Immature natural killer cell (primary cell): ENCODE data around the gene VPS41. TPM values are rescaled to one million over a fixed set of nuclear protein-coding genes. Genes with fewer than 3 reads are reported as not detected.

Experiments
- DNase-seq, 3 donors: peaks; one replicate each; pipeline ENCODE4 v3.0.0; 2022; ENCODE audit warnings: mixed read lengths in 1 of 3
- H3K27ac Mint-ChIP-seq, 6 donors: one replicate each; pipeline ENCODE4 v1.8.0; 2020; ENCODE audit warnings: mixed read lengths in 6 of 6, mild to moderate bottlenecking in 5 of 6, inconsistent platforms in 4 of 6, moderate library complexity in 3 of 6
- H3K27me3 Mint-ChIP-seq, 3 donors: one replicate each; pipeline ENCODE4 v1.8.0; 2020 to 2021; ENCODE audit warnings: low read depth in 3 of 3, mild to moderate bottlenecking in 3 of 3, mixed read lengths in 3 of 3, moderate library complexity in 3 of 3, inconsistent platforms in 1 of 3
- H3K36me3 Mint-ChIP-seq, 3 donors: one replicate each; pipeline ENCODE4 v1.8.0; 2020; ENCODE audit warnings: mixed read lengths in 3 of 3, inconsistent platforms in 2 of 3, mild to moderate bottlenecking in 2 of 3
- H3K4me1 Mint-ChIP-seq, 2 donors: one replicate each; pipeline ENCODE4 v1.8.0; 2020; ENCODE audit warnings: inconsistent platforms in 2 of 2, mild to moderate bottlenecking in 2 of 2, mixed read lengths in 2 of 2, moderate library complexity in 1 of 2
- H3K4me3 Mint-ChIP-seq, 5 donors: one replicate each; pipeline ENCODE4 v1.8.0; 2020; ENCODE audit warnings: mild to moderate bottlenecking in 5 of 5, mixed read lengths in 5 of 5, inconsistent platforms in 3 of 5, moderate library complexity in 3 of 5
- H3K9me3 Mint-ChIP-seq, 6 donors: one replicate each; pipeline ENCODE4 v1.8.0; 2020; ENCODE audit warnings: mild to moderate bottlenecking in 6 of 6, mixed read lengths in 6 of 6, inconsistent platforms in 4 of 6, moderate library complexity in 3 of 6
- polyA plus RNA-seq, 3 donors: library from polyadenylated mRNA; unstranded; fragments of 300-500 nt; fragmentation: Illumina TruSeq; gene quantifications; one replicate each; pipeline ENCODE4 v1.2.3, GENCODE V29; 2021

Gene VPS41
- polyA plus RNA-seq, 3 donors from 2014 or later = 52.2 to 86.2 (median 72.6) TPM

- peaks cover 0 to 4% (median 0%) of the 10 kb centered on the region in 3 donors for H3K36me3 Mint-ChIP-seq
- H3K4me3 Mint-ChIP-seq = no peak overlapping the region
- H3K9me3 Mint-ChIP-seq = no peaks in the 10 kb centered on the region
- no peak for DNase-seq
- H3K4me1 Mint-ChIP-seq = peaks cover 16 to 30% of the 10 kb centered on the region in 2 donors
- H3K27ac Mint-ChIP-seq = no peak overlapping the region
- peaks cover 0 to 1% (median 0%) of the 10 kb centered on the region in 3 donors for H3K27me3 Mint-ChIP-seq
These were observed 74.6 kb downstream of the VPS41 start for GRCh38 chr7:38834357-38834756.

- H3K4me1 Mint-ChIP-seq = peaks cover 16 to 24% of the 10 kb centered on the region in 2 donors
- no peaks in the 10 kb centered on the region for H3K9me3 Mint-ChIP-seq
- peaks cover 0 to 4% (median 0%) of the 10 kb centered on the region in 3 donors for H3K36me3 Mint-ChIP-seq
- H3K27ac Mint-ChIP-seq = no peak overlapping the region
- peaks cover 0 to 1% (median 0%) of the 10 kb centered on the region in 3 donors for H3K27me3 Mint-ChIP-seq
- no peak overlapping the region for H3K4me3 Mint-ChIP-seq
- DNase-seq = no peak
These were observed 75.7 kb downstream of the VPS41 start for GRCh38 chr7:38833329-38833728.

- no peaks in the 10 kb centered on the region for H3K9me3 Mint-ChIP-seq
- H3K4me3 Mint-ChIP-seq = no peak overlapping the region
- DNase-seq = no peak
- peak overlapping the region in 1 of 6 donors; percentile 50 for H3K27ac Mint-ChIP-seq
- H3K4me1 Mint-ChIP-seq = peaks cover 19 to 25% of the 10 kb centered on the region in 2 donors
- H3K27me3 Mint-ChIP-seq = peaks cover 0 to 1% (median 0%) of the 10 kb centered on the region in 3 donors
- H3K36me3 Mint-ChIP-seq = peaks cover 0 to 4% (median 0%) of the 10 kb centered on the region in 3 donors
These were observed 77.6 kb downstream of the VPS41 start for GRCh38 chr7:38831259-38831996.

- Mint-ChIP-seq H3K27ac (peak overlapping the region in 2 of 6 donors; percentile 11 to 16), H3K27me3 (peaks cover 0 to 1% (median 0%) of the 10 kb centered on the region in 3 donors), H3K36me3 (peaks cover 0 to 4% (median 0%) of the 10 kb centered on the region in 3 donors), H3K9me3 (no peaks in the 10 kb centered on the region), H3K4me3 (no peak overlapping the region), H3K4me1 (peaks cover 25 to 31% of the 10 kb centered on the region in 2 donors)
- DNase-seq = no peak
These were observed 78.2 kb downstream of the VPS41 start for GRCh38 chr7:38830826-38831225.

- H3K27ac Mint-ChIP-seq = no peak overlapping the region
- no peaks in the 10 kb centered on the region for H3K9me3 Mint-ChIP-seq
- no peak for DNase-seq
- H3K4me1 Mint-ChIP-seq = peaks cover 30 to 36% of the 10 kb centered on the region in 2 donors
- H3K27me3 Mint-ChIP-seq = peaks cover 0 to 2% (median 1%) of the 10 kb centered on the region in 3 donors
- peaks cover 0 to 4% (median 0%) of the 10 kb centered on the region in 3 donors for H3K36me3 Mint-ChIP-seq
- H3K4me3 Mint-ChIP-seq = no peak overlapping the region
These were observed 79.4 kb downstream of the VPS41 start for GRCh38 chr7:38829488-38830165.

- Mint-ChIP-seq H3K36me3 (peaks cover 0 to 7% (median 0%) of the 10 kb centered on the region in 3 donors), H3K4me3 (no peak overlapping the region), H3K4me1 (peaks cover 25 to 29% of the 10 kb centered on the region in 2 donors), H3K27ac (no peak overlapping the region), H3K27me3 (peaks cover 0 to 2% (median 0%) of the 10 kb centered on the region in 3 donors), H3K9me3 (no peaks in the 10 kb centered on the region)
- no peak for DNase-seq
These were observed 81.0 kb downstream of the VPS41 start for GRCh38 chr7:38828026-38828425.

- H3K4me1 Mint-ChIP-seq = peaks cover 13 to 17% of the 10 kb centered on the region in 2 donors
- no peak overlapping the region for H3K4me3 Mint-ChIP-seq
- no peaks in the 10 kb centered on the region for H3K9me3 Mint-ChIP-seq
- H3K27me3 Mint-ChIP-seq = peaks cover 0 to 2% (median 0%) of the 10 kb centered on the region in 3 donors
- H3K27ac Mint-ChIP-seq = no peak overlapping the region
- no peak for DNase-seq
- H3K36me3 Mint-ChIP-seq = peaks cover 0 to 7% (median 0%) of the 10 kb centered on the region in 3 donors
These were observed 83.1 kb downstream of the VPS41 start for GRCh38 chr7:38825721-38826440.

- no peak overlapping the region for H3K27ac Mint-ChIP-seq
- peaks cover 0 to 2% (median 0%) of the 10 kb centered on the region in 3 donors for H3K27me3 Mint-ChIP-seq
- peaks cover 13 to 17% of the 10 kb centered on the region in 2 donors for H3K4me1 Mint-ChIP-seq
- peaks cover 0 to 4% (median 0%) of the 10 kb centered on the region in 3 donors for H3K36me3 Mint-ChIP-seq
- H3K9me3 Mint-ChIP-seq = no peaks in the 10 kb centered on the region
- no peak overlapping the region for H3K4me3 Mint-ChIP-seq
- DNase-seq = no peak
These were observed 84.0 kb downstream of the VPS41 start for GRCh38 chr7:38824948-38825347.

- peaks cover 13 to 17% of the 10 kb centered on the region in 2 donors for H3K4me1 Mint-ChIP-seq
- H3K36me3 Mint-ChIP-seq = peaks cover 4 to 6% (median 4%) of the 10 kb centered on the region in 3 donors
- DNase-seq = no peak
- no peak overlapping the region for H3K4me3 Mint-ChIP-seq
- no peaks in the 10 kb centered on the region for H3K9me3 Mint-ChIP-seq
- peaks cover 0 to 2% (median 0%) of the 10 kb centered on the region in 3 donors for H3K27me3 Mint-ChIP-seq
- no peak overlapping the region for H3K27ac Mint-ChIP-seq
These were observed 86.4 kb downstream of the VPS41 start for GRCh38 chr7:38822549-38822948.

GRCh38 chr7:38820571-38820970 lies 88.4 kb downstream of the VPS41 start:
- Mint-ChIP-seq H3K27me3 (peaks cover 0 to 2% (median 2%) of the 10 kb centered on the region in 3 donors), H3K4me1 (peaks cover 2 to 3% of the 10 kb centered on the region in 2 donors), H3K4me3 (no peak overlapping the region), H3K27ac (no peak overlapping the region), H3K9me3 (no peaks in the 10 kb centered on the region), H3K36me3 (peaks cover 11 to 16% (median 16%) of the 10 kb centered on the region in 3 donors)
- no peak for DNase-seq

GRCh38 chr7:38819463-38819862 lies 89.5 kb downstream of the VPS41 start:
- Mint-ChIP-seq H3K27me3 (peaks cover 0 to 2% (median 0%) of the 10 kb centered on the region in 3 donors), H3K4me3 (no peak overlapping the region), H3K9me3 (no peaks in the 10 kb centered on the region), H3K36me3 (peaks cover 14 to 21% (median 18%) of the 10 kb centered on the region in 3 donors), H3K4me1 (no peaks in the 10 kb centered on the region), H3K27ac (no peak overlapping the region)
- no peak for DNase-seq

- peaks cover 14 to 24% (median 19%) of the 10 kb centered on the region in 3 donors for H3K36me3 Mint-ChIP-seq
- H3K9me3 Mint-ChIP-seq = no peaks in the 10 kb centered on the region
- H3K27ac Mint-ChIP-seq = no peak overlapping the region
- peaks cover 5 to 7% of the 10 kb centered on the region in 2 donors for H3K4me1 Mint-ChIP-seq
- no peak for DNase-seq
- peaks cover 0 to 2% (median 0%) of the 10 kb centered on the region in 3 donors for H3K27me3 Mint-ChIP-seq
- H3K4me3 Mint-ChIP-seq = no peak overlapping the region
These were observed 91.5 kb downstream of the VPS41 start for GRCh38 chr7:38817526-38817925.

GRCh38 chr7:38813768-38814167 lies 95.2 kb downstream of the VPS41 start:
- no peak overlapping the region for H3K4me3 Mint-ChIP-seq
- H3K36me3 Mint-ChIP-seq = peaks cover 14 to 24% (median 19%) of the 10 kb centered on the region in 3 donors
- H3K27ac Mint-ChIP-seq = no peak overlapping the region
- no peaks in the 10 kb centered on the region for H3K9me3 Mint-ChIP-seq
- no peak for DNase-seq
- peaks cover 5 to 10% of the 10 kb centered on the region in 2 donors for H3K4me1 Mint-ChIP-seq
- peaks cover 0 to 2% (median 0%) of the 10 kb centered on the region in 3 donors for H3K27me3 Mint-ChIP-seq
